Stimulated activated CD8-positive, alpha-beta memory T cell treated with anti-CD3 and anti-CD28 coated beads, Interleukin-4, amount 100 ng/mL, for 24 hours (primary cell): ENCODE data around the gene ZNHIT2.
A peak's percentile ranks its signal among the peaks of the same experiment; 100 is the strongest.

ENCODE experiments used
- DNase-seq: peaks from one replicate; pipeline ENCODE4 v3.0.0-alpha.2; 2020; ENCODE audit warnings: low read depth

ZNHIT2 gene

DNA sequence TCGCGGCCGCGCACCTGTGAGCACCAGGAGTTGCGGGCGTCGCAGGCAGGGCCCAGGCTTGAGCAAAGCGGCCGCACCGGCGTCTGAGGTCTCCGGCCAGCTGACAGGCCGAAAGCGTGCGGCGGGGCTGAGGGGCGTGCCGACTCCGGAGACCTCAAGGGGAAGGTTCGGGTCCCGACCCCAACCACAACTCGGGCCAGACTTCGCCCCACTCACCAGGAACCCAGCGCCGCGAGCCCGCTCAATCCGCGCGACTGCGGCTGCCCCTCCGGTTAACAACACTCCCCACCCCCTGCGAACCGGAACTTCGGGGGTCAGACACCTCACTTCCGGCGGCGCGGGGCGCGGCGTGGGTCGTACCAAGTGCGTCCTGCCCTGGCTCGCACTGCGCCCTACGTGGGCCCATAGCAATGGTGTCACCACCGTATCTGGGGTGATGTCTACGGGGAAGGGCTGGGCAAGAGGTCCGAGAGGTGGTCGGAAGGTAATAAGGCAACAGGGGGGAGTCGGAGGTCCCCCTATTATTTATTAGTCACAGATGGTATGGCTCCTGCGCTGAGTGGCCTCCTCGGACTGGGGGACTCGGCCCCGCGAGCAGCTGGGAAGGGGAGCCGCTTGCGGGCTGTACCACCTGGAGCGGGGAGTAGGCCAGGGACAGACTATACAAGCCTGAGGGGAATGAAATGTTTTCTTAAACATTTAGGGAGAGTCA is 16.9 kb upstream of the ZNHIT2 start, which contains the start of gene SYVN1:
Gene SYVN1, minus strand, starts transcription at position 280 of the 712 bp plus-strand sequence. CDS start 918 bp downstream, outside the sequence.
- peak; percentile 86 for DNase-seq

DNA sequence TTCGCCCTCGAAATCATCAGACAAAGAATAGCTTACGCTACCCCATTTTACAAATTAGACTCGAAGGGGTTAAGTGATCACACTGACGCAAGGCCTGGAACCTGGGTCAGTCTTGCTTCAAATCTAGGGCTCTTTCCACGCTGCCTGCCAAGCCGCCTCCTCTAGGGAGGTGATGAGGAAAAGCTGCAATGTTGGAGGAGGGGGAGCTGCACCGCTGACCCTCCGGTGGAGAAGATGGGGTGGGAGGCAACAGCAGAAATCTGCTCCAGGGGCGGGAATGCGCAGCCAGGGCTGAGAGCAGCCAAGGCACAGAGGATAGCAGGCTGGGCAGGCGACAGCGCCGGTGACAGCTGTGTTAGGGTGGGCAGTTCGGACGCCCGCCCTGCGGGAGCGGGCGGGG is 16.2 kb upstream of the ZNHIT2 start:
- DNase-seq, result no peak

DNA sequence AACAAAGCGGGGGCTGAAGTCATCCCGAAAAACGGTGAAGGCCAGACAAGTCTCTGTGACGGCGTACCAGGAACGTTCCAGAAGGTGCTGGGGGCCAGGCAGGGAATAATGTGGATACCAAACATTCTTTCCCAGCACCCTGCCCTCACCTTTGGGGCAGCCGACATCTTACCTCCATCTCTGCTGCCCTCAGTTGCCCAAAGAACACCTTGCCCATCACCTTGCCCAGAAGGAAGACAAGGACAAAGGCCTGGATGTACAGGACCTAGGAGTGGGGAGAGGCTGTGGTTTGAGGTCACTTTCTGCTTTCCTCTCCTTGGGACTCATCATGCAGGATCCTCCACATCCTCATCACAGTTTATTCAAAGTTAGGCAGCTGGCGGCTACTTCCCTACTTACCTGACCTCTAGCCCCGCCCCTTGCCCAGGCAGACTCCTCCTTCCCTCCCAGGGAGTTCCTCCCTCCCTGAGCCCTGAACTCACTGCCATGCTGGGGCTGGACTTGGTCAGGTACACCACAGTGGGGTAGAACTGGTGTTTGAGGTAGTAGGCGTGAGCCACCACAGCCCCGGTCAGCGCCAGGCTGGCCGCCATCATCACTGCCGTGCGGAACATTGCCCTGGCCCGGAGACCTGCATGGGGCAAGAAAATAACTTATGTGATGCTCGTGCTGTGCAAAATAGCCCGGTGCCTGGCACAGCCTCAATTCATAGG is 15.6 kb upstream of the ZNHIT2 start:
- no peak for DNase-seq

DNA sequence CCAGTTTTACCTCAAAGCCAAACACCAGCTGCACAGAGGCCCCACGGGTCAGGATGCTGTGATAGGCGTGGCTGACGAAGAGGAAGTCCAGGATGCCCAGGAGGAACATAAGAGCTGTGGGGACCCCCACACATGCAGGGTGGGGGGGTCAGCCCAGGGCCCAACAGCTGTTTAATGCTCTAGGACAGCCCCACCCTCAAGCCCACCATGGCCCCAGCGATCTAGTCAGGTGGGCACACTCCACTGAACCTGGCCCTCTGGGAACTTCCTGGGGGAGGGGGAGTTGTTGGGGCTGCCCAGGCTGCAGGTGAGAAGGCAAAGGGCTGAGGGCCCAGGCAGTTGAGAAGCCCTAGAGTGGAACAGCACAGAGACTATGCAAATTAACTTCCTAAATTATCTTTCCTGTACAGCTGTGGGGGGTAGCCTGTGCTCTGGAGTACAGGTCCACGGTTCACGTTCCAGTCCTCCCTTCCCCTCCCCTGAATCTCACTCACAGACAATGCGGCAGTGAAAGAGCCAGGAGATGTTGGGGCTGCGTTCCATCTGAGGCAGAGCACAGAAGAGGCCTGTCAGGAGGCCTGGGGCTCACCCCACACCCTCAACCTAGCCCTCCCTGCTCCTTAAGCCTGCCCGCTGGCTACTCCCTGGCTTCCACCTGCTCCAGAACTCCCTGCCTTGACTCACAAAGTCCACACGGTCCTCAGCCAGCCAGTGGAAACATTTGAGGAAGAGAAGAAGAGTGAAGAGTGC is 14.9 kb upstream of the ZNHIT2 start:
- no peak for DNase-seq

DNA sequence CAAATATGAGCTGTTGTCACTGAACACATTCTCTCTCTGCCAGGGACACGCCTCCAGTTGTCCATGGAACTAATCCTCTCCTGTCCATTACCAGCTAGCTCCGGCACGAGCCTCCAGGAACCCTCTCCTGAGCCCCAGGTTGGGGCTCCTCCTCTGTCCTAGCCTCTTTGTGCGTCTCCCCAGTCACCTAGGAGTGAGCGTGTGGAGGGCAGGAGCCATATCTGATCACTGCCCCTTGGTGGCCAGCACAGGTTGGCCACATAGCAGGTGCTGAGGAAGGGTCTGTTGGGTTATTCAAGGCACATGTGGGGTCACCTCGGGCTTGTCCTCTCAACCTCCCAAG is 14.4 kb upstream of the ZNHIT2 start:
- DNase-seq, result no peak

DNA sequence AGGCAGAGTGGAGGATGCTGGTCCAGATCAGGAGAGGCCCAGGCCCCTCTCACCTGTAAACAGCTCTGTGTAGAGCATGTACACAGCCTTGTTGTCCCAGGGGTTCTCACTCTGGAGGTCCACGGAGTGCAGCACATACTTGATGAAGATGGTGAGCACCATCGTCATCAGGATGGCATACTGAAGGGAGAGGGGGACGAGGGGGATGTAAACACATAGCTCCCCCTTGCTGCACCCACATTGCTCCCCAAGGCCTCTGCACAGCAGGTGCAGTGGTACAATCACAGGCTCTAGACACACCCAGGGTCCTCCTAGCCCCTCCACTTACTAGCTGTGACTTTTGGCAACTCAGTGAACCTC is 13.9 kb upstream of the ZNHIT2 start:
- no peak for DNase-seq

DNA sequence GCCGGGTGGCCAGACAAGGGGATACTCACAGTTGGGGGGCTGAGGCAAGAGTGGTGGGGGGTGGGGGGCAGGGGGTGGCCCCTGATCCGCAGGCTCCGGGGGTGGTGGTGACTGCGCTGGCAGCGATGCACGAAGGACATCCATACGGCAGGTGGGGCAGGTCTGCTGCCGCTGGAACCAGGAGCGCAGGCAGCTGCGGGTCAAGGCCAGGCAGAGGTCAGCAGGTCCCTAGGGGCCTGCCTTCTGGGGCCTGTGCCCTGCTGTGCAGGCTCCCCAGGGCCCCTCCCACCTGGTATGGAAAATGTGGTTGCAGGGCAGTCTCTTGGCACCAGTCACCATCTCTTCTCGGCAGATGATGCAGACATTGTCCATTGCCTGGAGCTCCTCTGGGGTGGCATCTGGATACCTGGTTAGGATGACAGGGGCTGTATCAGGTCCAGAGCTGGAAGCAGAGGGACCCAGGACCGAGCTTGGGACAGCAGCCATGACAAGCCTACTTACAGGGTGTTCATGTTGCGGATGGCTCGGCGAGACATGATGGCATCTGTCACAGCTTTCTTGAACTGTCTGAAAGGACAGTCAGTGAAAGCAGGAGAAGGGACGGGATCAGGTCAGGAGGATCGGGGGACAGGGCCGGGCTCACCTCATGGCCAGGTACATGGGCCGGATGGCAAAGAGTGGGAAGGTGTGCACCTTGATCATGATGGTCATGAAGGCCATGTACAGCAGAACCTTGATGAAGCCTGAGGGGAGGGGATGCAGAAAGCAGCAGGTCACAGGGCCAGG is 13.3 kb upstream of the ZNHIT2 start:
- no peak for DNase-seq

DNA sequence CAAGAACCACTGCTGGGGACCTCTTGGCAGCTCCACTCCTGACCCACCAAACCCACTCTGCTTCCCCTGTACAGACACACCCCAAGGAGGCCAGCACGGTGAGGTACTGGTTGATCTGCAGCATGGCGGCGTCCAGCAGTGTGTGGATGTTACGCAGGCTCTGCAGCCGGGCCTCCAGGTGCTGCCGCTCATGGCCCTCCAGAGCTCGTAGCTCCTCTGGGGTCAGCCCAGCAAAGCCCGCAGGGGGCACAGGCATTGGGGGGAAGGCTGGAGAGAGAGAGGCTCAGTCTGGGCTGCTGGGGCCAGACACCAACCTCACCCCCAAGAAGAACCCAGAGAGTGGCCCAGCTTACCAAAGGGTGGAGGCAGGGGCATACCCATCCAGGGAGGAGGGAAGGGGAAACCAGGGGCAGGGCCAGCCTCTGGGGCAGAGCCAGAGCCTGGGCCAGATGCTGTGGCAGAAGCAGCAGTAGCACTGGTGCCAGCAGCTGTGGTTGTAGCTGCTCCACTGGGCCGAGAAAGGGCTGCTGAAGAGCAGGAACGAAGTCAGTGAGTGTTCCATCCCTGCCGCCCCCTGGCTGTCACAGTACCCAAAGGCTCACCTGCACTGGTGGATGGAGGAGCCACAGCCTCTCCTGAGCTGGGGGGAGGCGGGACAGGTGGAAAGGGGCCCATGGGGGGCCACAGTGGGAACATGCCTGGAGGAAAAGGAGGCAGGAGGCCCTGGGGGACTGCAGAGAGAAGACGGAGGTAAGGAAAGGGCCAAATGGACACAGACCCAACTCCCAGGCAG is 12.3 kb upstream of the ZNHIT2 start:
- no peak for DNase-seq

DNA sequence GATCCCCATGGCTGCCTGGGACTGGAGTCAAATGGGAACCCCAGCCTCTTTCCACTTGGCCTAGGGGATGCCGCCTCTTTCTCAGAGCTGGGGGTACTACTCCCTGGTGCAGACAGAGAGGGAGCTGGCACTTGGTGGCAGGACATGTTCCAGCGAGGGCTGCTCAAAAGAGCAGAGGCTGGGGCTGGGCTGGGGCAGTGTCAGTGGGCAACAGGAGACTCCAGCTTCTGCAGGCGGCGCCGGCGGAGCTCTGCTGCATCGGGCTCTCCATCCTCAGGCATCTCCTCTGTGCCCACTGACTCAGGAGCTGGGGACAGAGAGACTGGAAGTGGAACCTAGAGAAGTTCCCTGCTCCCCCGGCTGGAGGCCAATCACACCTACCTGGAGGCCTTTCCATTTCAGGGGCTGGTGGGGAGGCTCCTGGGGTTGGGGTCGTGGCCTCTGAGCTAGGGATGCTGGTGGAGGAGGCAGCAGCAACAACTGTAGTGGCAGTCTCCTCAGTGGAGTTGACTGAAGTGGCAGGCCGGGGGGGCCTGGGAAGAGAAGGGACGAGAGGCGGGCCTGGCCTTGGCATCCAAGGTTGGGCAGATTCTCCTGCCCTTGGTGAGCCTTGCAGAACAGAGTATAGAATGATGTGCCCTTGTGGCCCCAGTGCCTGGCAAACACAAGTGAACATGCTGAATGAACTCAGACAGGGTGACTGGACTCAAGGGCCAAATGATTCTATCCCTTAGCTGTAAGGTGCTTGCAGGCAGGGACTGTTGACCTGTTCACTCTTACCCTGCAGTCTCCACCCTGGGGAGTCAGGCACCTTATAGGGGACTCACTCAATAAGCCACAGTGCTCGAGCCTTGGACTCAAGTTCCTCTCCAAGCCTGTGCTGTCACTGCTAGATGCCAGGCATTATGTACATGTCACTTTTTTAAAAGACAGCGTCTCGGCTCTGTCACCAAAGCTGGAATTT is 11.0 kb upstream of the ZNHIT2 start:
- no peak for DNase-seq

DNA sequence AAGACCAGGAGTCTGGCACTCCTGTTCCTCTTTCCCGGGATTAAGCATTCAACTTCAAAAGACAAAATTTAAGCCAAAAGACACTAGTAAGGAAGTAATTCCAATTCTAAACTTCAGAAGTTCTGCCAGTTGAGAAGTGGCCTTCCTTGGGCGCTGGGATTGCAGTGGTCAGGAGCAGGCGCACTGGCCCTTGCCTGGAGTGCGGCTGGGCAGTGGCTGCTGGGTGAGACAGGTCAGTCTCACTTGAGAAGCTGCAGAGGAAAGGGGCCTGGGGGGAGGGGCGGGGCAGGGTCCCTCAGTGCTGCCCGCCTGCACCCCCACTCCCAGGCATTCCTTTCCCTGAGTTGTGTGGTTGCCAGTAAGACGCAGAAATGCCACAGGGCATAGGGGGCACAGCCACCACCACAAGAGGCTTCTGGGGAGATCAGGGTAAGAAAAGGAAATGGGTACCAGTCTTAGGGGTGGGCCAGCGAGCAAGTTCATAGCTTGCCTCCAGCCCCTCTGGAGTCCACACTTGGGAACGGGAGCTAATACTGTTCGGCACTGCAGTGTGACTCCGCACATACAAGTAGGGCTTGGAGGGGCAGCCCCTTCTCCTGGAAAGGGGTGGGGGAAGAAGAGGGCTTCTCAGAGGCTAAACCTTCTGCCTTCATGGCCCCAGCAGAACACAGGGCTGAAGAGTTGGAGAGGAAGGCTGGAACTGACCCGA is 10.1 kb upstream of the ZNHIT2 start:
- no peak for DNase-seq

DNA sequence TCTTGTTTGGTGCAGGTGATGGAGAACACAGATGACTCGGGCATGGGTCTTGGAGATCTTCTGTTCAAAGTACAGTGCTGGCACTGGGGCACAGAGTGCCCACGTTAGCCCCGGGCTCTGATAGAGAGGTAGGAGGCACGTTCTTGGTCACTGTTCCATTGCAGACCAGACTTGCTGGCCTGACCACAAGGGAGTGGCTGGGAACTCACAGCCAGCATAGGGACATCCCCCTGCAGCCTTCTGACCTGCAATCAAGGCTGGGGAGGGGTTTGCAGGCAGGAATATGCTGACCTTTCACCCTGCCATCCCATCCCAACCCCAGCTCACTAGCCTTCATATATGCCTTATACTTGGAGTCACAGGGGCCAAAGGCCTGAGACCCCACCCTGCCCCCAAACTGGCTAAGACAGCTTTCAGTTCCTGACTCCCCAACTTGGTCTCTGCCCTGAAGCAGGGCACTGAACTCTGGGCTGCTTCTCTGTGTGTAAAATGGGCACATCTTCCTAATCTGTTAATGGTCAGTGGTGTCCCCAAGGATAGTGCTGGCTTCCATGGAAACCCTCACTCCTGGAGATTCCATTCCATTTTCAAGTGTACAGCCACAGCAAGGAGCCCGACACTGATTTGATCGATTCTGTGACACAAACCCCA is 9.2 kb upstream of the ZNHIT2 start:
- no peak for DNase-seq

DNA sequence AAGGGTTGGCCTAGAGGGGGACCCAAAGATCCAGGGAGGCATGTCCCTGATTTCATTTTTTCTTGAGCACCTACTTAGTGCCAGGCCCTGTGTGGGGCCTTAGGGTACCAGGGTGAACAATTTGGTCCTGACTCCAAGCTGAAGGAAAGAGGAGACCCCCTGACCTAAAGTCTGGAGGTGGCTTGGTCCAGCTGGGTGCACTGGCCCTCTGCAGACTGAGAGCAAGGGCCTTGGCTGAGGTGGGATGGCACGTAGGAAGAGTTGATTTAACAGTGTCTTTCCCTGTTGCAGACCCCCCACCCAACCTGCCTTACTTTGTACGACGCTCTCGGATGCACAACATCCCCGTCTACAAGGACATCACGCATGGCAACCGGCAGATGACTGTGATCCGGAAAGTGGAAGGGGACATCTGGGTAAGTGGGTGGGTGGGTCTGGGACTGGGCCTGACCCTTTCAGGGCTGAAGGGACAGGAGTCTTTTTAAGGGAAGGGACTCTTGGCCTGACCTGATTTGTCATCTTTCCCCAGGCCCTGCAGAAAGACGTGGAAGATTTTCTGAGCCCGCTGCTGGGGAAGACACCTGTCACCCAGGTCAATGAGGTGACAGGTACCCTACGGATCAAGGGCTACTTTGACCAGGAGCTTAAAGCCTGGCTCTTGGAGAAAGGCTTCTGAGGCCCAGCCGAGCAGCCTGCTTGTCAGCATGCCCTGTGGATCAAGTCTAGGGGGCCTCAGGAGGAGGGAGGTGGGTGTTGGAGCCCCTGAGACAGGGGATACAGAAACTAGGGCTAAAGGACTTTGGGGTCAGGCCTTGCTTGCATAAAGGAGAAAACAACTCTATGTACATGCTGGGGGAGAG is 7.9 kb upstream of the ZNHIT2 start:
- no peak for DNase-seq

DNA sequence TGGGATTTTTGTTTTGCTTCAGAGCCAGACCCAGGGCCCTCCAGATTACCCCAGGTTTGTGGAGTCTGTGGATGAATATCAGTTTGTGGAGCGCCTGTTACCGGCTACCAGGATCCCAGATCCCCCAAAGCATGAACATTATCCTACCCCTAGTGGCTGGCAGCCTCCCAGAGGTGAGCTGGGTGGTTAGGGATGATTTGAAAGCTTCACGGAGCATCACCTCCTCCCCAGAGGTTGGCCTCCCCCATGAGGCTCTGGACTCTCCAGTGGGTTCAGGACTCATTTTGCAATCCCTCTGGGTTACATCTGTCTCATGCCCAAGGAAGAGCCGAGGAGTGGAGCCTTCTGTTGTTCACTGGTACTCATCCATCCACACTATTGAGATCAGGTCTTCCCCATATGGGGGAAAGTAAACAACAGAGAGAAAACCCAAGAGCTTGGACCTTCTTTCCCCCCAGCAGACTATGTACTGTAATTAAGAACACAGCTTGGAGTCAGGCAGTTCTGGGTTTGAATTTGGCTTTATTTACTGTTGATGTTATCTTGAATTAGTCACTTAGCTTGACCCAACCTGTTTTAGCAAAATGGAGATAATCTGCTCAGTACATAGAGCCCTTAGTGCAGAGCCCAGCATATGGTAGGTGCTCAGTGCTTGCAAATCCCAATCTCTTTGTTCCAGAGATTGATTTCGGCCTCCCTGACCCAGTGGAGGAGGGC is 7.1 kb upstream of the ZNHIT2 start:
- DNase-seq, result no peak

DNA sequence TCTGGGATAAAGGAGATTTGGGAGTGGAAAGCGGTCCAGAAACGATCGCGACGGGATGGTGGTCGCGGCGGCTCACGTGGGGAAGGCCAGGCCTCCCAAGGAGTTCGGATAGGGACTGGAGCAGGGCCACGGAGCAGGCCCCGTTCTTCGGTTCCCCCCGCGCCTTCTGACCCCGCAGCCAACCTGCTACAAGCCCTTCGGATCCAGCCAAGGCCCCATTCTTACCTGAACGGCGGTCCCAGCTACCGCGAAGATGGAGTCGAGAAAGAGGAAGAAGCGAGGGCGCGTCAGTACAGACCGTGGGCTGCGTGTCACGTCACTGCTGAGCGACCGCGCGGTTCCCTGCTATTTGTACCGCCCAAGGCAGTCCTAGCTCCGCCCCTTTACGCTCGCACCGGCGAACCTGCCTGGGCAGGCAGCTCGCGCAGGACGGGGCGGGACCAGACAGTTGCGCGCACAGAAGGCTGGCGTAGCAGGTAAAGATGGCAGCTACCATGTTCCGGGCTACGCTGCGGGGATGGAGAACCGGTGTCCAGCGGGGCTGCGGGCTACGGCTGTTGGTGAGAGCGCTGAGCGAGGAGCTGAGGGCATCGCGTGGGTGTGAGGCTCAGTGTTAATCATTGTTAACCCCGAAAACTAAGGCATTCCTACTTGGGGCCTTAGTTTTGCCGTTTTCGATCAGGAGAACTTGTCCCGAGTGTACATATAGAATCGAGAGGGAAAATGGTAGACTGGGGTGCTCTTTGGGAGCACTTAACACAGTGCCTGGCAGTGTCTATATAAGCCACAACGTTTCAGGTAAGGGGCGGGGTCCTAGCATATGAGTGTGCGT is 4.6 kb upstream of the ZNHIT2 start, which contains the start of the genes FAU and MRPL49:
Gene FAU, minus strand, starts transcription at position 270 of the 832 bp plus-strand sequence. CDS start 321 bp downstream, outside the sequence.
Gene MRPL49, plus strand, starts transcription at position 457 of the 832 bp plus-strand sequence. Its CDS starts 26 bp downstream, at position 483.
- peak; percentile 99 for DNase-seq

DNA sequence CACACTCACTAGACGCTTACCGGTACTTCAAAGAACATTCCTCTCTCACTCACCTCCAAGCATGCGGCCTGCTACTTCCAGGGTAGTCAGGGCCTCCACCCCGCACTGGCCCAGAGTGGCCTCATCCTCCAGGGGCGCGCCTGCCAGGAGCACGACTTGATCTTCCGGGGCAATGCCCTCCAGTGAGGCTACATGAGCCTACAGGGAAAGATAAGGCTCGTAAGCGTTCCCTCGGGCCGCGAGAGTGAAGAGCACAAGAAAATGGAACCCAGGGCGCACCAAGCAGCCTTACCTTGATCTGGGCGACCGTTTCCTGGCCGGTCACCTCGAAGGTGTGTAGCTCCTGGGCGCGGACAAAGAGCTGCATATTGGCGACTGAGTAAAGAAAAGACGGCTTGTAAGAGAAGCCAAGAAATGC is 4.0 kb upstream of the ZNHIT2 start:
- DNase-seq, result no peak

DNA sequence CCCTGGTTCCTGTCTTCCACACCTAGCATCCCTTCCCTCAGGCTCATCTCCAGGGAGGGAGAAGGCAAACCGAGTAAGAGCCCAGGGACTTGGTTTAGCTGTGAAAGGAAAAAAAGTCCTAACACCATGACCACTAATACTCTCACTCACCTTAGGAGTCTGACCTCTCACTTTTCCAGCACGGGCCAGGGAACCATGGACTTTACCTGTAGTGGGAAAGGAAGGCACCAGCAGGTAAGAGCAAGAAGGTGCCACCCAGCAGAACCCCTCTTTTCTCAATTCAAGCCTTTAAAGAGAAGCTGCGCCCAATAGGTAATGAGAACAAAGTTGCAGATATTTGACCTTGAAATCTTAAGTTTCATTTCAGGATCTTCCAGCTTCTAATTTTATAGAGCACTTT is 3.3 kb upstream of the ZNHIT2 start:
- no peak for DNase-seq
